Measurements from ENCODE around the gene TNNT3.

The TNNT3 gene

DNA sequence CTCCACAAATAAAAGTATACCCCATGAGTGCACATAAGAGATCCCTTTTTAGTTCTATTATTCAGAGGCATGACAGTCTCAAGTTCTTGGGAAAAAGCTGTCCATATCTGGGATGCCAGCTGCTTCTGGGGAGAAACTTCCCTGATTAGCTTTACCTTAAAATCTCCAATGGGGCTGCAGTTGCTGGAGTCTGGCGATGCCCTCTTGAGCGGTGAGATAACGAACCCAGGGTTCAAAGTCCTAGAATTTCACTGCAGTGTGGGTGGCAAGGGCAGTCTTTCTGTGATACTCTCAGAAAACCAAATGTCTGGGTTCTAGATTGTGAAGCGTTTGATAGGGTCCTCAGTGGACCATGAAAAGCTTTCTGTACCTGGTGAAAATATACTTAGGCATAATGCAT lies 20.4 kb upstream of the TNNT3 start:
- no peak for DNase-seq

GRCh38 chr11:1899686-1900085 lies 19.8 kb upstream of the TNNT3 start:
- DNase-seq = no peak

- no peak for DNase-seq
Observed at GRCh38 chr11:1906181-1906580, 13.3 kb upstream of the TNNT3 start.

- DNase-seq = no peak
Observed at GRCh38 chr11:1906611-1907423, 12.7 kb upstream of the TNNT3 start.

DNA sequence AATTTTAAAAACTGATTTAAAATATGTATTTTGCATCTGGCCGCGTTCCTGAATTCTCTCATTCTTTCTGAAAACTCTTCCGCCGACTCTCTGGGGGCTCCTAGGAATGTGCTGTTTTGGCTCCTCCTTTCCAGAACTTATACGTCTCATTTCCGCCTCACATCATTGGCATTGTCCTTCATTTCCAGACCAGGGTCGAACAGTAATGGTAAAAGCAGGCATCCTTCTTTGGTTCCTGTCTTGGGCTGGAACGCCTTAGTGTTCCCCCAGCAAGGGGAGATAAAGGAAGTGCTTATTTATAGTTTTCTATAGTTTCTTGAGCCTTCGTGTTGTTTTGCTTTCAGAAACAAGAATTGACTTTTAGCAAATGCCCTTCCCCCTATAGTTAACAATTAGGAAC lies 10.9 kb upstream of the TNNT3 start:
- DNase-seq = no peak

- DNase-seq = no peak
Observed at GRCh38 chr11:1909524-1909923, 10.0 kb upstream of the TNNT3 start.

- DNase-seq = no peak
Observed at GRCh38 chr11:1912289-1912878, 7.1 kb upstream of the TNNT3 start.

DNA sequence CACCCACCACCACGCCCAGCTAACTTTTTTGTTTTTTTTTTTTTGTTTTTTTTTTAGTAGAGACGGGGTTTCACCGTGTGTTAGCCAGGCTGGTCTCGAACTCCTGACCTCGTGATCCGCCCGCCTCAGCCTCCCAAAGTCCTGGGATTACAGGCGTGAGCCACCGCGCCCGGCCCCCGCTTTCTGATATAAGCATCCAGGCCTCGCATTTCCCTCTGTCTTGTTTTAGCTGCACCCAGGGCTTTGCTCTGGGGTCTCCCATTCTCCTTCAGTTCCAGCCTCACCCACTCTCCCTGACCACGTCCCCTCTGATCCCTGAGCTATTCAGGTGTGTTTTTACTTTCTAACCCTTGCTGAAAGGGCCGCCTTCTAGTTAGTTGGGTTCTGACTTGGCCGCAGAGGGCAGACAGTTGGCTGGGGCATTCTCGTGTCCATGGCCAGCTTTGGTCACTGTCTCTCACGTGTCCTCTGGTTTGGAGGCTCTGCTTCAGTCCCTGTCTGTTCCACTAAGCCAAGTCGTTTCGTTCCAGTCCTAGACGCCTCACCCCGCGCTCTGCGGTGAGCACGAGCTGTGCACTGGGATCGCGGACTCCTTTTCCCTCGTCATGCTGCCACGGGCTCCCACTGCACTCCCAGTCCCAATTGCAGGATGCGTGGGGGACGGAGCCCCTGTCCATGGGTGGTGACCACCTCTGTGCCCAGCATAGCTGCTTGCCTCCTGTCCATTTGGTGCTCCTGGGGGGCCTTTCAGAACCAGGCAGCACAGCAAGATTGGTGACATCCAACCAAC lies 6.0 kb upstream of the TNNT3 start:
- no peak for DNase-seq

DNA sequence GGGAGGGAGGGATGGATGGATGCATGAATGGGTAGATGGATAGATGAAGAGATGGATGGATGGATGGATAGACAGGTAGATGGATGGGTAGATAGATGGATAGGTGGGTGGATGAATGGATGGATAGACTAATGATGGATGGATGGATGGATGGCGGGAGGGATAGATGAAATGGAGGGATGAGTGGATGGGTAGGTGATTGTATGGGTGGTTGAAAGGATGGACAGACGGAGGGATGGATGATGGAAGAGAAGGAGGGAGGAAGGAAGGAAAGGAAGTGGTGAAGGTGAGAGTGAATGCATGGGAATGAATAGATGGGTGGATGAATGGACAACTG lies 3.7 kb upstream of the TNNT3 start:
- DNase-seq = no peak

DNA sequence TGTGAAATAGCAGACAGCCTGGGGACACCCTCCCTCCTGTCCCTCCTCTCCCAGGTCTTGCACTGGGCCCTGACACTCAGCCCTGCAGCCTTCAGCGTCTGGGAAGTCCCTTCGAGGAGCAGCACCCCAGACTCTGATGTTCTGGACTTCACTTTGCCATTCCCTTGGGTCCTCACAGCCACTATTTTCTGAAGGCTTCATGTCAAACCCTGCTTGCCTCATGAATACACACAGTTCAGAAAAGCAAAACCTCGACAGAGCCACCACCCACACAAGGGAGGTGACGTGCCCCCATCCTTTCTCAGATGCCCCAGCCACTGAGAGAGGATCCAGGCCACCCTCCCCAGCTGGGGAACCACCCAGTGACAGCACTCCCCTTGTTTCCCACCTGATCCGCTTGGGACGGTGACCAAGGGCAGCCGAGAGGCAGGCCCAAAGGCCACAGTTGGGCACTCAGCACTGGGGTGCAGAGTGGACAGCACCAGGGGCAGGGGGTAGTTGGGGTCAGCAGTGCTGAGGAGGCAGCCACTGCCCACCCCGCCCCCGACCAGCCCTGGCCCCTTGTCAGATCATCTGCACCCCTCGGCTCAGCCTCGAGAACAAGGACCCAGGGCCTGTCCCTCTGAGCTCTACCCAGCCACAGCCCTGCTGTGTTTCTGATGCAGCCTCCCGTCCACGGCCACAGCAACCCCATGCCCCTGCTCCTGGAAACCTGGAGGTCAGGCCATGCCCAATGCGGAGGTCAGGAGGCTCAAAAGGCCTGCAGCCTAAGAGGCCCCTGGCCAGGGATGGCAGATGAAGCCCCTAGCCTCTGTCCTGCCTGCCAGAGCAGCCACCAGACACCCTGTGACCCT lies 3.1 kb upstream of the TNNT3 start:
- DNase-seq = no peak

GRCh38 chr11:1916986-1917522 lies 2.4 kb upstream of the TNNT3 start:
- DNase-seq = no peak

GRCh38 chr11:1917523-1918435 lies 1.7 kb upstream of the TNNT3 start:
- no peak for DNase-seq

DNA sequence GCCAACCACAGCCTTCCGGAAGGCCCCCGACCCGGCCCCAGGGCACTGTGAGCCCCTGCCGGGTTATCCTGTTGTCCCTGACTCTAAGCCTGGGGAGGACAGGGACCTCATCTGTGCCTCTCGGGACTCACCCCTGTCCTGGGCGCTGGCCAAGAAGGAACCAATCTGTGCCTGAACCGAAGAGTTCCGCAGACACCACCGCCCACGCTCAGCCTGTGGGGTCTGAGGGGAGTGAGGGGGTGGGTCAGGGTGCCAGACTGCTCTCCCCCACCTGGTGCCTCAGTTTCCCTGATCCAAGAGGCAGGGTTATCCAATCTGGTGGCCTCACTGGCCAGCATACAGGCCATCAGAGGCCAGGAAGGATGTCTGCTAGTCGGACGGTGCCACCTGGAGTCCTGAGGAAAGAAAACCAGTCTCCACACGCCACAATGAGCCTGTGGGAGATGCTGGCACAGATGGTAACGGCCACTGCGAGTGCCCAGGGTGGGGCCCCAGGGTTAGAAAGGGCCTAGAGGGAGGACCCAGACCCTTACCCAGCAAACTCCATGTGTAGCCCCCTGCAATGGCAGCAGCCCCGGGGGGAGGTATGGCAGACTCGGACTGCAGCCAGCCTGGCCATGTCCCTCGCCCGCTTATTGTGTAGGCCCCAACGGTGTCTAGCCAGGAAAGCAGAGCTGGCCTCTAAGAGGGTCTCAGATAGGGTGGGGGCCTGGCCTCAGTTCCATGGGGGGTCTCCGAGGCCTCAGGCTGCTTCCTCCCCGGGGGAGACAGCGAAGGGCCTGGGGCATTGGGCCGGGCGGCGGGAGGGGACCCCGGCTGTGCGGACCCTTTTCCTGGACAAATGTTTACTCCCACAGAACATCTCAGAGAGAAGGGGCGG lies 827 bp upstream of the TNNT3 start:
- DNase-seq = no peak

DNA sequence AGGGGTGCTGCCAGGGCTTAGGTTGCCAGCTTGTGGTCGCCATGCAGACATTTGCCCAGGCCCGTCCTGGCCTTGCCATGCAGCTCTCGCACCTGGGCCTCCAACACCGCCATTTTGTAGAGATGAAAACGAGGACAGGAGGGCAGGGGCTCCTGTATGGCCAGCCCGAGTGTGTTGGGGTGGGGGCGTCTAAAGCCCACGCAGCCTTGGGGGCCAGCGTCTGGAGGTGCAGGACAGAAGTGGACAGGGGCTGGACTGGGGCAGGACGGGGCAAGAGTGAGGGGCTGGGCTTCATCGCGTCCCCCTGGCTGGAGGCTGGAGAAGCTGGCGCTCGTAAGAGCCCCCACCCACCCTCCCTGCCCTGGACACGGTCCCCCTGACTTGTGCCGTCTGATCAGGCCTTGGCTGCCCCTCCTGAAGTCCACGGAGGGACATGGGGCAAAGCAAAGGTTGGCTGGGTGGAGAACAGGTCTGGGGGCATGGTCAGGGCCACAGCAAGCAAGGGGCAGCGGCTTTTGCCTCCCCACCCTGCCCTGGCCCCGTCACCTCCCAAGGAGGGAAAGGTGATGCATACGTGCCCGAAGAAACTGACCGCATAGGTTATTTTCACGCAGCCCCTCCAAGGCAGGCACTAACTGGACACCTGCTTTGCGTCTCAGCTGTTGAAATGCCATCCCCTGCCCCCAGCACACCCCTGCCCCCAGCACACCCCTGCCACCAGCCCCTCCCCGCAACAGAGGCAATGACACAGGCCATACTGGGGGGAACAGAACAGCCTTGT lies 815 bp downstream of the TNNT3 start:
- no peak for DNase-seq

- DNase-seq = no peak
Observed at GRCh38 chr11:1920909-1921573, 1.5 kb downstream of the TNNT3 start.

DNA sequence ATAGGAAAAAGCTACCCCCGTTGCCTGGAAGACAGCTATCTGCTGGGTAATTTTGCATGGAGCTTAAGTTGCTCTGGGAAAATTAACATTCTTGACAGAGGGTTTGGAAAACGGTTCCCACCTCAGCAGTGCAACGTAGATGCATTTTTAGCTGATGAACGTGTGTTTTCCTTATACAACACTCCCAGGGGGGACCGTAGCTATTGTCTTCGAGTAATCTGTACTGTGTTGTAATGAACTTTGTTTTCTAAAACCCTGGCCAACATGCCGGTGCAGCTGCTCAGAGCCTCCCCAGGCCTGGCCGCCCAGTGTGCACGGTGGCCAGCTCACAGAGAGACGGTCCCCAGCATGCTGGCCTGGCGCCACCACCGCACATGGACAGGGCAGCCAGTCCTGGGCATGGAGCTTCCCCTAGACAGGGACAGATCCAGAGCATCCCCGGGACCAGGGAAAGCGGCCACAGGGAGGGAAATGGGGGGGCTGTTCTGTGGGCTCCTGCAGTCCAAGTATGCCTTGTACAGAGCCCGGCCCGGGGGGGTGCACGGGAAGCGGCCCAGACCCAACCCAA lies 2.2 kb downstream of the TNNT3 start:
- DNase-seq = no peak

DNA sequence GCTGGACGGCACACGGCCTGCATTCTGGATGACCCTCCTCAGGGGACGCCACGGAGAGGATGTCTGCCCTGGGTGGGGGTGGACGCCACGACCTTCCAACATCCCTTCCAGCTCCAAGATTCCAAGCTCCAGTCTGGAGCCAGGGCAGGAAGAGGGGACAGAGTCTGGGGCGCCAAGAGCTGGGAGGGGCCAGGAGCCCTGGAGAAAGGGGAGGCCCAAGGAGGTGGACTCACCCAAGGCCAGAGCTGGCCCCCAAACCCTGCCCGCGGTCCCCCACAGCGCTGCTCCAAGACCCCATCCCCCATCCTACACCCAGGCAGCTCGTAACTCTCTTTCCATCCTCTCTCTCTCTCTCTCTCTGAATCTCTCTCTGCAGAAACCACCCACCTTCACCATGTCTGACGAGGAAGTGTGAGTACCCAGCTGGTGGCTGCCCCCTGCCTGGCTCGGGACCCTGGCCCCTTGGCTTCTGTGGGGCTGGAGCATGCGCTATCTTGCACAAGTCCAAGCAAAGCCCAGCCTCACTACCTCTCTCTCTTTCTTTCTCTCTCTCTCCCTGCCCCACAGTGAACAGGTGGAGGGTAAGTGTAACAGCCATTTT lies 3.1 kb downstream of the TNNT3 start:
- DNase-seq = no peak

GRCh38 chr11:1923201-1923956 lies 3.9 kb downstream of the TNNT3 start:
- no peak for DNase-seq

Data from NCI-H446 (cell line).